Trophoblast cell (in vitro differentiated cells and primary cell): ENCODE data around the gene NCLN.
A peak's percentile ranks its signal among the peaks of the same experiment; 100 is the strongest.

Source experiments
- DNase-seq, 2 donors: peaks; one replicate each; pipeline ENCODE4 v3.0.0-alpha.2; 2016
- H2AFZ ChIP-seq: 2 replicates; pipeline ENCODE4 v1.6.1; 2013; ENCODE audit warnings: low read length, moderate library complexity, mild to moderate bottlenecking; ENCODE audit not compliant: insufficient read depth, poor library complexity
- H2AK5ac ChIP-seq: 2 replicates; pipeline ENCODE4 v1.6.1; 2013; ENCODE audit warnings: mild to moderate bottlenecking, low read length
- H2BK120ac ChIP-seq: 2 replicates; pipeline ENCODE4 v1.6.1; 2013; ENCODE audit warnings: low read length, mild to moderate bottlenecking, moderate library complexity; ENCODE audit not compliant: insufficient read depth, poor library complexity
- H2BK12ac ChIP-seq: 2 replicates; pipeline ENCODE4 v1.6.1; 2013; ENCODE audit warnings: mild to moderate bottlenecking, low read length, moderate library complexity
- H2BK5ac ChIP-seq: 2 replicates; pipeline ENCODE4 v1.6.1; 2013; ENCODE audit warnings: low read length, low read depth, moderate library complexity, mild to moderate bottlenecking; ENCODE audit not compliant: poor library complexity
- H3K14ac ChIP-seq: 2 replicates; pipeline ENCODE4 v1.6.1; 2013; ENCODE audit warnings: mild to moderate bottlenecking, low read length
- H3K18ac ChIP-seq: 2 replicates; pipeline ENCODE4 v1.6.1; 2013; ENCODE audit warnings: mild to moderate bottlenecking, low read length
- H3K23ac ChIP-seq: 2 replicates; pipeline ENCODE4 v1.6.1; 2013; ENCODE audit warnings: low read length
- H3K27ac ChIP-seq: 2 replicates; pipeline ENCODE4 v1.5.1; 2013; ENCODE audit warnings: low read depth, mild to moderate bottlenecking, inconsistent platforms, low read length, moderate library complexity
- H3K27me3 ChIP-seq: 2 replicates; pipeline ENCODE4 v1.6.1; 2013; ENCODE audit warnings: inconsistent platforms, mild to moderate bottlenecking, low read length, moderate library complexity; ENCODE audit not compliant: insufficient read depth
- H3K36me3 ChIP-seq, 2 experiments: 1 replicate in 1 of 2; 2 replicates in 1 of 2; pipeline ENCODE4 v1.6.1; 2013; ENCODE audit warnings: low read length in 2 of 2, mild to moderate bottlenecking in 2 of 2, moderate library complexity in 1 of 2; ENCODE audit not compliant: insufficient read depth in 2 of 2, control insufficient read depth in 1 of 2
- H3K4ac ChIP-seq: 2 replicates; pipeline ENCODE4 v1.6.1; 2013; ENCODE audit warnings: low read depth, mild to moderate bottlenecking, low read length, moderate library complexity
- H3K4me1 ChIP-seq, 2 experiments: 1 replicate in 1 of 2; 2 replicates in 1 of 2; pipeline ENCODE4 v1.6.1; 2013; ENCODE audit warnings: low read length in 2 of 2, mild to moderate bottlenecking in 2 of 2, moderate library complexity in 1 of 2; ENCODE audit not compliant: insufficient read depth in 2 of 2, control insufficient read depth in 1 of 2
- H3K4me2 ChIP-seq: 2 replicates; pipeline ENCODE4 v1.6.1; 2013; ENCODE audit warnings: inconsistent platforms, mild to moderate bottlenecking, low read length, moderate library complexity
- H3K4me3 ChIP-seq: 2 replicates; pipeline ENCODE4 v1.5.1; 2013; ENCODE audit warnings: mild to moderate bottlenecking, low read depth, low read length, inconsistent platforms
- H3K79me1 ChIP-seq: one replicate; pipeline ENCODE4 v1.6.1; 2013; ENCODE audit warnings: low read length
- H3K79me2 ChIP-seq: 2 replicates; pipeline ENCODE4 v1.6.1; 2013; ENCODE audit warnings: low read length, mild to moderate bottlenecking; ENCODE audit not compliant: control insufficient read depth, insufficient read depth, poor library complexity
- H3K9ac ChIP-seq: 2 replicates; pipeline ENCODE4 v1.6.1; 2013; ENCODE audit warnings: mild to moderate bottlenecking, low read length
- H3K9me3 ChIP-seq: 2 replicates; pipeline ENCODE4 v1.6.1; 2013; ENCODE audit warnings: low read depth, mild to moderate bottlenecking, control low read depth, inconsistent platforms, low read length; ENCODE audit not compliant: insufficient read depth
- H4K12ac ChIP-seq: 2 replicates; pipeline ENCODE4 v1.6.1; 2013; ENCODE audit warnings: low read depth, mild to moderate bottlenecking, low read length, moderate library complexity
- H4K8ac ChIP-seq: 2 replicates; pipeline ENCODE4 v1.6.1; 2013; ENCODE audit warnings: low read depth, mild to moderate bottlenecking, low read length, moderate library complexity
- H4K91ac ChIP-seq: one replicate; pipeline ENCODE4 v1.6.1; 2013; ENCODE audit warnings: low read depth, mild to moderate bottlenecking, low read length, moderate library complexity
- WGBS: extraction: QIAGEN DNeasy Blood & Tissue Kit; methylation state at CpG from one replicate; pipeline ENCODE4 v1.1.7; 2013; ENCODE audit warnings: missing lambda C conversion rate; ENCODE audit not compliant: insufficient read length, insufficient coverage; ENCODE audit errors: extremely low coverage; 5-methylcytosine and 5-hydroxymethylcytosine counted together

NCLN gene

DNA sequence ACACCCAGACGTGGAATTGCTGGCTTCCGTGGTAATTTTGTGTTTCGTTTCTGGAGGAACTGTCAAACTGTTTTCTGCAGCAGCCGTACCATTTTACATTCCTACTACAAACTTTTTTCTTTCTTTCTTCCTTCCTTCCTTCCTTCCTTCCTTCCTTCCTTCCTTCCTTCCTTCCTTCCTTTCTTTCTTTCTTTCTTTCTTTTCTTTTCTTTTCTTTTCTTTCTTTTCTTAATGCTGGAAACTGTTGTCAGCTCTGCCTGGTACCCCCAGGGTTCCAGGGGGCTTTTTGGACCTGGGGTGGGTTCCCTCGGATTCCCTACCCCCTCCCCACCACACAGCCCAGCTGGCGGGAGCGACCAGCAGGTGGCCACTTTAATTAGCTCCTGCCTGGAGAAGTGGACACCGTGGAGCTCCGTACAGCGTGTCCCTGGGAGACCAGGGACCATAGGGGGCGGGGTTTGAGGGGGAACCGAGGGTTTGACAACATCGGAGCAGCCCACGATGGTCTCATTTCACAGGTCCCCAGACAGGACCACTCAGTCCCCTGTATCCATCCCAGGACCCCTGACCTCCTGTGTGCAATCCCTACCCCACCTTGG lies 63.1 kb downstream of the NCLN start:
- Histone ChIP-seq H3K9ac (no peak overlapping the region), H3K36me3 (no peaks in the 10 kb centered on the region), H3K79me2 (no peaks in the 10 kb centered on the region), H3K18ac (no peak overlapping the region), H3K27me3 (no peaks in the 10 kb centered on the region), H4K8ac (no peak overlapping the region), H3K4me3 (no peak overlapping the region), H3K4me2 (no peak overlapping the region), H2BK120ac (no peak overlapping the region), H3K4me1 (no peaks in the 10 kb centered on the region), H3K23ac (no peak overlapping the region), H3K79me1 (no peaks in the 10 kb centered on the region), H3K27ac (no peak overlapping the region), H2BK5ac (no peak overlapping the region), H2AFZ (no peak overlapping the region), H2BK12ac (no peak overlapping the region), H3K9me3 (peaks cover 22% of the 10 kb centered on the region), H4K91ac (no peak overlapping the region), H3K4ac (no peak overlapping the region), H3K14ac (no peak overlapping the region), H2AK5ac (no peak overlapping the region), H4K12ac (no peak overlapping the region)
- no peak for DNase-seq
- WGBS = no CpG with 5 or more reads among the region's 14 CpGs

DNA sequence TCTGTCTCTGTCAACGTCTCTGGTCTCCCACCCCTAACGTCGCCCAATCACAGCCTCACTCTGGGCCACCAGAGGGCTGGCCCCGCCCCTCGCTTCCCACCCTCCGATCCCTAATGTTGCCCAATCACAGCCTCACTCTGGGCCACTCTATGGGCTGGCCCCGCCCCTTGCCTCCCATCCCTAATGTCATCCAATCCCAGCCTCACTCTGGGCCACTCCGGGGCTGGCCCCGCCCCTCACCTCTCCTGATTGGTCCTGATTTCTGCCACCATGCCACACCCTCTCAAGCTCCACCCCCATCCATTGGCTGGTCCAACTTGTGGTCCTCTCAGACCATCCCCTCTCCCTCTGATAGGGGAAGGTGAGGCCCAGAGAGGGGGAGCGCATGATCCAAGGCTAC lies 63.7 kb downstream of the NCLN start:
- Histone ChIP-seq H4K8ac (no peak overlapping the region), H3K23ac (no peak overlapping the region), H3K4me3 (no peak overlapping the region), H3K27ac (no peak overlapping the region), H4K91ac (no peak overlapping the region), H3K9me3 (peaks cover 17% of the 10 kb centered on the region), H3K4ac (no peak overlapping the region), H3K4me1 (no peaks in the 10 kb centered on the region), H3K27me3 (no peaks in the 10 kb centered on the region), H3K14ac (no peak overlapping the region), H3K79me2 (no peaks in the 10 kb centered on the region), H3K4me2 (no peak overlapping the region), H2AK5ac (no peak overlapping the region), H2BK12ac (no peak overlapping the region), H3K9ac (no peak overlapping the region), H2AFZ (no peak overlapping the region), H2BK5ac (no peak overlapping the region), H4K12ac (no peak overlapping the region), H3K79me1 (no peaks in the 10 kb centered on the region), H2BK120ac (no peak overlapping the region), H3K36me3 (no peaks in the 10 kb centered on the region), H3K18ac (no peak overlapping the region)
- no CpG with 5 or more reads among the region's 10 CpGs for WGBS
- no peak for DNase-seq

DNA sequence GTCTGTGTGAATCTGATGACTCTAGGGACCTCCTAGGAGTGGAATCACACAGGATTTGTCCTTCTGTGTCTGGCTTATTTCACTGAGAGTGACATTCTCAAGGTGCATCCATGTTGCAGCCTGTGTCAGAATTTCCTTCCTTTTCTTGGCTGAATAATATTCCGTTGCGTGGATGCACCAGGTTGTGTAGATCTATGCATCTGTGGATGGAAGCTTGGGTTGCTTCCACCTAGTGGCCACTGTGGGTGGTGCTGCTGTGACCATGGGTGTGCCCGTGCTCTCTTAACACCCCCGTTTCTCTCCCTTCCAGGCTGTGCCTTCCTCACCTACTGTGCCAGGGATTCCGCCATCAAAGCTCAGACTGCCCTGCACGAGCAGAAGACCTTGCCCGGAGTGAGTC lies 64.9 kb downstream of the NCLN start:
- no peak overlapping the region for H2AK5ac ChIP-seq
- no peaks in the 10 kb centered on the region for H3K79me2 ChIP-seq
- no peak overlapping the region for H3K27ac ChIP-seq
- no peak overlapping the region for H3K18ac ChIP-seq
- H2BK12ac ChIP-seq = no peak overlapping the region
- no peak overlapping the region for H2AFZ ChIP-seq
- H3K4me2 ChIP-seq = no peak overlapping the region
- peak; percentile 35 to 67 for DNase-seq
- H3K14ac ChIP-seq = no peak overlapping the region
- no CpG with 5 or more reads among the region's 7 CpGs for WGBS
- no peak overlapping the region for H3K4me3 ChIP-seq
- no peaks in the 10 kb centered on the region for H3K79me1 ChIP-seq
- H4K8ac ChIP-seq = no peak overlapping the region
- no peaks in the 10 kb centered on the region for H3K4me1 ChIP-seq
- H3K4ac ChIP-seq = no peak overlapping the region
- H3K23ac ChIP-seq = no peak overlapping the region
- no peak overlapping the region for H3K9ac ChIP-seq
- no peaks in the 10 kb centered on the region for H3K36me3 ChIP-seq
- no peak overlapping the region for H4K12ac ChIP-seq
- H3K27me3 ChIP-seq = no peaks in the 10 kb centered on the region
- no peak overlapping the region for H2BK120ac ChIP-seq
- H4K91ac ChIP-seq = no peak overlapping the region
- no peak overlapping the region for H2BK5ac ChIP-seq
- H3K9me3 ChIP-seq = peaks cover 8% of the 10 kb centered on the region

DNA sequence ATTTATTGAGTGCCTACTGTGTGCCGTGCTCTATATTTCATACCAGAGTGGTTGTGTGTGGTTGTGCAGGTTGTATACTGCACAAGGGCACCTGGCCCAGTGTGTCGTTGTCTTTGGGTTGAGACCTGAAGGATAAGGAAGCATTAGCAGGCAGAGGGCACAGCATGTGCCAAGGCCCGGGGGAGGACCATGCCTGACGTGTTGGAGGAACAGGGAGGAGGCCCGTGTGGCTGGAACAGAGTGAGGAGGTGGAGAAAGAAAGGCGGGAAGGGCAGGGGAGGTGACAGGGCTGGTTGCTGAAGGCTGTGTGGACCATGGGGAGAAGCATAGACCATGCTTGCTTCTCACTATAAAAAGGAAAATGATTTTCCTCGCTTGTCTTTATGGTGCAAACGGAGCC lies 65.5 kb downstream of the NCLN start:
- H3K23ac ChIP-seq = no peak overlapping the region
- H3K14ac ChIP-seq = no peak overlapping the region
- H3K27ac ChIP-seq = no peak overlapping the region
- H3K4ac ChIP-seq = no peak overlapping the region
- no peak overlapping the region for H3K4me3 ChIP-seq
- H2BK120ac ChIP-seq = no peak overlapping the region
- H3K4me2 ChIP-seq = no peak overlapping the region
- H3K9me3 ChIP-seq = peaks cover 8% of the 10 kb centered on the region
- no peak overlapping the region for H2BK12ac ChIP-seq
- no peak overlapping the region for H4K8ac ChIP-seq
- whole genome bisulfite sequencing = no CpG with 5 or more reads among the region's 8 CpGs
- DNase-seq = no peak
- no peaks in the 10 kb centered on the region for H3K79me1 ChIP-seq
- no peak overlapping the region for H2AK5ac ChIP-seq
- no peaks in the 10 kb centered on the region for H3K79me2 ChIP-seq
- H3K18ac ChIP-seq = no peak overlapping the region
- H4K91ac ChIP-seq = no peak overlapping the region
- no peaks in the 10 kb centered on the region for H3K36me3 ChIP-seq
- H2AFZ ChIP-seq = no peak overlapping the region
- no peaks in the 10 kb centered on the region for H3K4me1 ChIP-seq
- H4K12ac ChIP-seq = no peak overlapping the region
- no peaks in the 10 kb centered on the region for H3K27me3 ChIP-seq
- no peak overlapping the region for H3K9ac ChIP-seq
- no peak overlapping the region for H2BK5ac ChIP-seq
